Stimulated activated CD8-positive, alpha-beta memory T cell treated with anti-CD3 and anti-CD28 coated beads, Interleukin-7, amount 100 ng/mL, for 4 hours (primary cell): ENCODE data around the gene PLCE1.

Source experiments
- DNase-seq, 2 donors: peaks; one replicate each; pipeline ENCODE4 v3.0.0-alpha.2; 2020; ENCODE audit warnings: low read depth in 2 of 2

PLCE1 gene

GRCh38 chr10:94023906-94024305 is 30.2 kb downstream of the PLCE1 start:
- no peak for DNase-seq

GRCh38 chr10:94024407-94024806 is 30.7 kb downstream of the PLCE1 start:
- DNase-seq: no peak

GRCh38 chr10:94025806-94026205 is 32.1 kb downstream of the PLCE1 start:
- DNase-seq: no peak

- DNase-seq: no peak
Measured at GRCh38 chr10:94027197-94027596, 33.5 kb downstream of the PLCE1 start.

- DNase-seq: no peak
Measured at GRCh38 chr10:94029955-94030354, 36.2 kb downstream of the PLCE1 start.

- no peak for DNase-seq
Measured at GRCh38 chr10:94035982-94036765, 42.4 kb downstream of the PLCE1 start.

- DNase-seq: no peak
Measured at GRCh38 chr10:94036766-94037033, 43.0 kb downstream of the PLCE1 start.

GRCh38 chr10:94037286-94037685 is 43.6 kb downstream of the PLCE1 start:
- DNase-seq: no peak

GRCh38 chr10:94038024-94038423 is 44.3 kb downstream of the PLCE1 start:
- DNase-seq: no peak

GRCh38 chr10:94041206-94041605 is 47.5 kb downstream of the PLCE1 start:
- DNase-seq: no peak

- DNase-seq: no peak
Measured at GRCh38 chr10:94042001-94042833, 48.5 kb downstream of the PLCE1 start.

GRCh38 chr10:94042834-94043175 is 49.1 kb downstream of the PLCE1 start:
- DNase-seq: no peak
